Measurements from ENCODE around the gene KRTAP10-10.
"Not testable (repeated sequence)": the region's sequence is repeated elsewhere in the genome, so short reads cannot be mapped to it uniquely, and the experiment has no call there.

Gene KRTAP10-10

DNA sequence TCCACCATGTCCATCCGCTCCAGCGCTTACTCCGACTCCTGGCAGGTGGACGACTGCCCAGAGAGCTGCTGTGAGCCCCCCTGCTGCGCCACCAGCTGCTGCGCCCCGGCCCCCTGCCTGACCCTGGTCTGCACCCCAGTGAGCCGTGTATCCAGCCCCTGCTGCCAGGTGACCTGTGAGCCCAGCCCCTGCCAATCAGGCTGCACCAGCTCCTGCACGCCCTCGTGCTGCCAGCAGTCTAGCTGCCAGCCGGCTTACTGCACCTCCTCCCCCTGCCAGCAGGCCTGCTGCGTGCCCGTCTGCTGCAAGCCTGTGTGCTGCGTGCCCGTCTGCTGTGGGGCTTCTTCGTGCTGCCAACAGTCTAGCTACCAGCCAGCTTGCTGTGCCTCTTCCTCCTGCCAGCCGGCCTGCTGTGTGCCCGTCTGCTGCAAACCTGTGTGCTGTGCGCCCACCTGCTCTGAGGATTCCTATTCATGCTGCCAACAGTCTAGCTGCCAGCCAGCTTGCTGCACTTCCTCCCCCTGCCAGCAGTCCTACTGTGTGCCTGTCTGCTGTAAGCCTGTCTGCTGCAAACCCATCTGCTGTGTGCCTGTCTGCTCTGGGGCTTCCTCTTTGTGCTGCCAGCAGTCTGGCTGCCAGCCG is 9.9 kb upstream of the KRTAP10-10 start:
- DNase-seq: not testable (repeated sequence)

DNA sequence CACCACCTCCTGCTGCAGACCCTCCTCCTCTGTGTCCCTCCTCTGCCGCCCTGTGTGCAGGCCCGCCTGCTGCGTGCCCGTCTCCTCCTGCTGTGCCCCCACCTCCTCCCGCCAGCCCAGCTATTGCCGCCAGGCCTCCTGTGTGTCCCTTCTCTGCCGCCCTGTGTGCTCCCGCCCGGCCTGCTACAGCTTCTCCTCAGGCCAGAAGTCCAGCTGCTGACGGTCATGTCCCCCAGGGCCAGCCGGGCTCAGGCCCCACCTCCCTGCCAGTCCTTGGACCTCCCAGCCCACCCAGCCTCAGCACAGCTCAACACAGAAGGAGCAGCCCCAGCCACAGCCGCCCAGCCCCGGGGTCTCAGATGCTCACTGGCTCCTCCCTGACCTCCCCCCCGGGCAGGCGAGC is 9.3 kb upstream of the KRTAP10-10 start:
- not testable (repeated sequence) for DNase-seq

GRCh38 chr21:44628707-44629391 is 8.3 kb upstream of the KRTAP10-10 start:
- DNase-seq: no peak

DNA sequence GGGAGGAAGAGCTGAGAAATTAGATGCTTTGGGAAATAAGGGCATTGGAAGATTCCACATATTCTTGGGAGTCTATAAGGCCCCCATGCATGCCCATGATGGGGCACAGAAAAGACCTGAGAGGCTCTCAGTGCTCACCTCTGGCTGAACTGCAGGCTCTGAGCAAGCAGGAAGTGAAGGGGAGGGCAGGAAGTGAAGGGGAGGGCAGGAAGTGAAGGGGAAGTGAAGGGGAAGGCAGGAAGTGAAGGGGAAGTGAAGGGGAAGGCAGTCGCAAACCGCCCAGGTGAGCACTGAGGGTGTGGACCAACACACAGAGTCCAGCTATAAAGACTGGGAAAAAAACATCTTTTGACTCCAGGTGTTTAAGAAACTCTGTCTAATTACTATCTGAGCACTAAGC is 6.7 kb upstream of the KRTAP10-10 start:
- no peak for DNase-seq

DNA sequence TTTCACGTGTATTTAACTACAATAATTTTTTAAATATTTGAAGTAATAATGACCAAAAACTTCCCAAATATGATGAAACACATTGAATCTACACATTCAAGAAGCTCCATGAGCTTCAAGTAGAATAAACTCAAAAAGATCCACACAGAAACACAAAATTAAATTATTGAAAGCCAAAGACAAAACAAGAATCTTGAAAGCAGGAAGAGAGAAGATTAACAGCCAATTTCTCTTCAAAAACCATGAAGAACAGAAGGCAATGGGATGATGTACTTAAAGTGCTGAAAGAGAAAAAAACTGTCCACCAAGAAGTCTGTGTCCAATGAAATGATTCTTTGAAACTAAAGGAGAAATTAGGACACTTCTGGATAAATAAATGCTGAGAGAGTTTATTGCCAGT is 5.1 kb upstream of the KRTAP10-10 start:
- DNase-seq: no peak

GRCh38 chr21:44636209-44637017 is 743 bp upstream of the KRTAP10-10 start:
- DNase-seq: no peak

- DNase-seq: not testable (repeated sequence)
Observed at GRCh38 chr21:44637851-44638348, 744 bp downstream of the KRTAP10-10 start.

- not testable (repeated sequence) for DNase-seq
Observed at GRCh38 chr21:44638506-44639330, 1.6 kb downstream of the KRTAP10-10 start.

DNA sequence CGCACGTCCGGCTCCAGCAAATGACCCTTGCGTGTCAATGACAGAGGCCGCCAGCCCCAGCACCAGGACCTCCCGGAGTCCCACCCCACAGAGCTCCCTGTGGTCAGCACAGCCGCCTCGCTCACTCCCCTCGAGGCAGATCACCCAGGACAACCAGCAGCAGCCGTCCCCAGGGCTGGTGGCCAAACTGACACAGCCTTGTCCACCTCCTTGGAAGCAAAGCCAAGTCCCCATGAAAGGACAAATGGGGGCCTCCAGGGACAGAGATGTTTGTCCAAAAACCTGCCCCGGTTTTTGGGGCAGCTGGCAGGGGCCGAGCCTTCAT is 2.1 kb downstream of the KRTAP10-10 start:
- no peak for DNase-seq

GRCh38 chr21:44640761-44641160 is 3.6 kb downstream of the KRTAP10-10 start:
- no peak for DNase-seq

DNA sequence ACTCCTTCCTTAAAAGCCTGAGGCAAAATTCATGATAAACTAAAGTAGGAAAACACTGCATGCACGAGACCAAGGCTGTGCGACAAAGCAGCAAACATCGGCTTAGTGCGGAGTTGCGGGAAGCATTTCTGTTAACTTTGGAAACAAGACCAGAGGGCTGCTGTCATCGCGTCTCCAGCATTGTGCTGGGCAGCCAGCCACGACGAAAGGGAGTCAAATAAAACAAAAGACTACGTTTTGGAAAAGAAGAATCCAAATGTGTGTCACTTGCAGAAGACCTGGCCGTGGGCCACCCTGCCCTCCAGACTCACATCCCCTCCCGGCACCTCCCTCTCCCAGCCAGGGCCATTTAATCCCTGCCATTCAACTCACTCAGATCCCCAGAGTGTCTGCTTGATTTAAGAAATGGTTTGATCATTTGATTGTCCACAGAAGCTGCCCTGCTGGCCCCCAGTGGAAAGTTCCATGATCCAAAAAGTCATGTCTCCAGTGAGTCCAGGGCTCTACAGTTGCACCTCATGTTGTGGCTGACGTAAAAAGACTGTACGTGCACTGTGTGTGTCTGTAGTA is 6.7 kb downstream of the KRTAP10-10 start:
- DNase-seq: no peak

DNA sequence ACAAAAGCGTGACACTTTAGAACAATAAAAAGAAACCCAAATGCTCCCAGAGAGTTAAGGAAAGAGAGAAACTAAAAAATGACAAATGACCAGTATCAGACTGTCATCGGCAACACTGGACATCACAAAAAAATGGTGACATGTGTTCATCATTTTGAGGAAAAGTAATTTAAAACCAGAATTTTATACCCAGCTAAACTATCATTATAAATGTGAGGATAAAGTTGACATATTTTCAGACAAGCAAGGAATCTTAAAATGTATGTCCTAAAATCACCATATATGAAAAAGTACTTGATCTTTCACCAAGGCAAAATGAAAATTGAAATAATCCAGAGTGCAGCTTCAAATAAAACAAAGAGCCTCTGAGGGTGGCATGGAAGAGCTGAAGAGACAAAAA is 7.7 kb downstream of the KRTAP10-10 start:
- no peak for DNase-seq

DNA sequence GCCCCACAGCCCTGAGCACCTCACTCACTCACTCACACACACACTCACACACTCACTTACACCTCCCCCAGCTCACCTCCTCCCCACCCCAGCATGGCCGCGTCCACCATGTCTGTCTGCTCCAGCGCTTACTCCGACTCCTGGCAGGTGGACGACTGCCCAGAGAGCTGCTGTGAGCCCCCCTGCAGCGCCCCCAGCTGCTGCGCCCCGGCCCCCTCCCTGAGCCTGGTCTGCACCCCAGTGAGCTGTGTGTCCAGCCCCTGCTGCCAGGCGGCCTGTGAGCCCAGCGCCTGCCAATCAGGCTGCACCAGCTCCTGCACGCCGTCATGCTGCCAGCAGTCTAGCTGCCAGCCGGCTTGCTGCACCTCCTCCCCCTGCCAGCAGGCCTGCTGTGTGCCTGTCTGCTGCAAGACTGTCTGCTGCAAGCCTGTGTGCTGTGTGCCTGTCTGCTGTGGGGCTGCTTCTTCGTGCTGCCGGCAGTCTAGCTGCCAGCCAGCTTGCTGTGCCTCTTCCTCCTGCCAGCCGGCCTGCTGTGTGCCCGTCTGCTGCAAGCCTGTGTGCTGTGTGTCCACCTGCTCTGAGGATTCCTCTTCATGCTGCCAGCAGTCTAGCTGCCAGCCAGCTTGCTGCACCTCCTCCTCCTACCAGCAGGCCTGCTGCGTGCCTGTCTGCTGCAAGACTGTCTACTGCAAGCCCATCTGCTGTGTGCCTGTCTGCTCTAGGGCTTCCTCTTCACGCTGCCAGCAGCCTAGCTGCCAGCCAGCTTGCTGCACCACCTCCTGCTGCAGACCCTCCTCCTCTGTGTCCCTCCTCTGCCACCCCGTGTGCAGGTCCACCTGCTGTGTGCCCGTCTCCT is 9.4 kb downstream of the KRTAP10-10 start, which contains the start of gene KRTAP10-11:
Gene KRTAP10-11, plus strand, starts transcription at position 49 of the 856 bp plus-strand sequence. Its CDS starts 45 bp downstream, at position 94.
- DNase-seq: not testable (repeated sequence)

- no peak for DNase-seq
Observed at GRCh38 chr21:44647222-44647552, 10.0 kb downstream of the KRTAP10-10 start.

GRCh38 chr21:44648557-44649311 is 11.6 kb downstream of the KRTAP10-10 start:
- DNase-seq: no peak

GRCh38 chr21:44649521-44650100 is 12.5 kb downstream of the KRTAP10-10 start:
- no peak for DNase-seq

DNA sequence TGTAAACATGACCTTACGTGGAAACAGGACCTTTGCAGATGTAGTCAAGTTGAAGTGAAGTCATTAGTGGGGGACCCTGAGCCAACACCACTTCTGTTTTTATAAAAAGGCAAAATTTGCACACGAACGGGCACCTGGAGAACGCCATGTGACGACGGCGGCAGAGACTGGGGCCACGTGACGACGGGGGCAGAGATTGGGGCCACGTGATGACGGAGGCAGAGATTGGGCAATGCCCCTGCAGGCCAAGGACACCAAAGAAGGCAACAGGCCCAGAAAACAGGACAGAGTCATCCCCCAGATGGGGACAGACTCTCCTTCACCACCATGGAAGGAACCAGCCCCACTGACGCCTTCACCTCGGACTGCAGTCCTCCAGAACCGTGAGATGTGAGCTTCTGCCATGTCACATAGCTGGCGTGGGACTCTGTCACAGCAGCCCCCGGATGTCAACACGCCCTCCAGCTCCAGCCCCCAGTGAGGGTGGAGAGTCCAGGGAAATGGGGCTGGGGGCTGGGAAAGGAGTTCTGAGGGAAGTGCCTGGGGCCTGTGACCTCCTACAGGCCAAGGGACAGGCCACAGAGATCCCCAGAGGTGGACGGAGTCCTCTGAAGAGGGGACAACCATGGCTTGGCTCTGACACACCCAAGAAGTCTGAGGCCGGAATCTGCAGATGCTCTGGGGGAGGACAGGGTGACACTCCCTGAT is 13.3 kb downstream of the KRTAP10-10 start:
- no peak for DNase-seq

DNA sequence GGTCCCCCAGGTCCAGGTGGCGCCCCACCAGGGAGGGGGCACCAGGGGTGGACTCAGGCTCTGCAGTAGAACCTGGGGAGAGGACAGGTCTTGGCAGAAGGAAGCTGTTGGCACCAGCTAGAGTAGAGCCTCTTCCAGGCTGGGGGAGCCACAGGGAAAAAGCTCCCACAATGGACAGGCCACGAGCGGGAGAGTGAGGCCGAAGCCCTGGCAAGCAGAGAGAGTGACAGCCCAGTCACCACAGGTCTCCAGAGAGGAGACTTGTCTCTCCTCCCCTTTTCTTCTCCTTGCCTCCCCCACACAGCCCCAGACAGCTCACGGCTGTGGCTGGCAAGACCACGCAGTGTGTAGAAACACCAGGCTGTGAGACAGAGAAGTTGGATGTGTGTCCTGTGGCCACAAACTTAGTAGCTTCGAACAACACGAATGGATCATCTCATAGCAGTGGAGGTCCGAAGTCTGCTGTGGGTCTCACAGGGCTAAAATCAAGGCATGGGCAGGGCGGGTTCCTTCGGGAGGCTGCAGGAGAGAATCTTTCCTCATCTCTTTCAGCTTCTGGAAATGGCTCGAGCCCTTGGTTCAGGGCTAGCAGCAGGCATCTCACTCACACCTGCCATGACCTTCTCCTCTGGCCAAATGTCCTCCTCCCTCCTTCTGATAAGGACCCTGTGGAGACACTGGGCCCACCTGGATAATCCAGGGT is 14.0 kb downstream of the KRTAP10-10 start:
- no peak for DNase-seq

GRCh38 chr21:44653123-44653522 is 16.0 kb downstream of the KRTAP10-10 start:
- DNase-seq: no peak
